K562 (cell line): ENCODE results near the gene CASKIN1. TPM values are rescaled to one million over a fixed set of nuclear protein-coding genes. Genes with fewer than 3 reads are reported as not detected.

Source experiments
- ZNF311 ChIP-seq: fragments of 250-450 bp; sonication (Bioruptor Pico); IDR thresholded peaks from 2 replicates; pipeline ENCODE4 v1.4.0; 2020; ENCODE audit warnings: mild to moderate bottlenecking, moderate library complexity
- polyA plus RNA-seq, 8 experiments: library from polyadenylated mRNA; depleted of rRNA in 4 of 8; stranded (reverse) in 5 of 8; unstranded in 3 of 8; fragments of >200 nt; fragmentation: Nextera tagmentation in 2 of 8; fragmentation: Illumina TruSeq in 1 of 8; extraction: Ambion mirVana in 2 of 8; extraction: Trizol in 1 of 8; gene quantifications; 2 replicates each; pipeline versions ENCODE4 v1.2.1 to v1.2.3, GENCODE V29; 2011 to 2014; ENCODE audit warnings: inconsistent platforms in 1 of 8, missing spikeins in 1 of 8
- total RNA-seq, 7 experiments: library from RNA; depleted of rRNA in 6 of 7; stranded (reverse); fragments of >200 nt in 6 of 7; fragmentation: Illumina TruSeq in 2 of 7; extraction: Trizol in 2 of 7; gene quantifications; 2 replicates each; pipeline versions ENCODE4 v1.2.1 to v1.2.3, GENCODE V29; 2011 to 2021; ENCODE audit warnings: low replicate concordance in 1 of 7
- TF ChIP-seq, protein P1 (sequence below), 2 experiments: fragments of 450-650 bp; formaldehyde crosslinking in 1 of 2; IDR thresholded peaks; 2 replicates each; pipeline versions ENCODE4 v1.4.0 to v1.6.1; 2014 to 2020; ENCODE audit warnings: mild to moderate bottlenecking in 2 of 2, borderline replicate concordance in 1 of 2, low read depth in 1 of 2

The CASKIN1 gene
- total and polyA plus RNA-seq, 9 of the 15 experiments (the other 6 are each of a cell fraction or from before 2014, with no cell fraction given), result 0.15 to 4.5 (median 1.5) TPM; not detected in 2

DNA sequence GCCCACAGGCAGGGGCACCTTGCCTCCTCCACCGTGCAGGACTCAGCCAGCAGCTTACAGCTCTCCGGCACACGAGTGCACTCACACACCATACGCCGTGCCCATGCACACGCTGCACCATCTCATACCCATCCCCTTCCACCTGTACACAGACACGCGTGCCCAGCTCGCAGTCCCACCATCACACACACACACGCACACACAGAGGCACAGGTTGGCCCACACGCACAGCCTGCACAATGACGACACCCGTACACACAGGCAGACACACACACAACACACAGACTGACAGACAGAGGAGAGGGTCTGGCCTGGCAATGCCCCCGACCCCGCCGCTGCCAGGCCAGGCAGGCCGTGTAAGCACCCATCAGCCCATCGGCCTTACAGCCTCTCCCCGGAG is 12.1 kb downstream of the CASKIN1 start (continued):
- no peak for TF ChIP-seq ZNF311 (CRISPR knock-in tag)
- TF ChIP-seq, protein P1, sequence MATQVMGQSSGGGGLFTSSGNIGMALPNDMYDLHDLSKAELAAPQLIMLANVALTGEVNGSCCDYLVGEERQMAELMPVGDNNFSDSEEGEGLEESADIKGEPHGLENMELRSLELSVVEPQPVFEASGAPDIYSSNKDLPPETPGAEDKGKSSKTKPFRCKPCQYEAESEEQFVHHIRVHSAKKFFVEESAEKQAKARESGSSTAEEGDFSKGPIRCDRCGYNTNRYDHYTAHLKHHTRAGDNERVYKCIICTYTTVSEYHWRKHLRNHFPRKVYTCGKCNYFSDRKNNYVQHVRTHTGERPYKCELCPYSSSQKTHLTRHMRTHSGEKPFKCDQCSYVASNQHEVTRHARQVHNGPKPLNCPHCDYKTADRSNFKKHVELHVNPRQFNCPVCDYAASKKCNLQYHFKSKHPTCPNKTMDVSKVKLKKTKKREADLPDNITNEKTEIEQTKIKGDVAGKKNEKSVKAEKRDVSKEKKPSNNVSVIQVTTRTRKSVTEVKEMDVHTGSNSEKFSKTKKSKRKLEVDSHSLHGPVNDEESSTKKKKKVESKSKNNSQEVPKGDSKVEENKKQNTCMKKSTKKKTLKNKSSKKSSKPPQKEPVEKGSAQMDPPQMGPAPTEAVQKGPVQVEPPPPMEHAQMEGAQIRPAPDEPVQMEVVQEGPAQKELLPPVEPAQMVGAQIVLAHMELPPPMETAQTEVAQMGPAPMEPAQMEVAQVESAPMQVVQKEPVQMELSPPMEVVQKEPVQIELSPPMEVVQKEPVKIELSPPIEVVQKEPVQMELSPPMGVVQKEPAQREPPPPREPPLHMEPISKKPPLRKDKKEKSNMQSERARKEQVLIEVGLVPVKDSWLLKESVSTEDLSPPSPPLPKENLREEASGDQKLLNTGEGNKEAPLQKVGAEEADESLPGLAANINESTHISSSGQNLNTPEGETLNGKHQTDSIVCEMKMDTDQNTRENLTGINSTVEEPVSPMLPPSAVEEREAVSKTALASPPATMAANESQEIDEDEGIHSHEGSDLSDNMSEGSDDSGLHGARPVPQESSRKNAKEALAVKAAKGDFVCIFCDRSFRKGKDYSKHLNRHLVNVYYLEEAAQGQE (IDR thresholded peaks at IDR 0.05; ENCODE audit: borderline replicate concordance), result no peak
- TF ChIP-seq, protein P1 (CRISPR knock-in tag; IDR thresholded peaks at IDR 0.05; ENCODE audit: low read depth), result no peak
- TF ChIP-seq, all 486 proteins: peak for 0
